NB4 (cell line): Measurements from ENCODE around the gene KCNAB1.
"Not testable (repeated sequence)": the region's sequence is repeated elsewhere in the genome, so short reads cannot be mapped to it uniquely, and the experiment has no call there.

Experiments used
- DNase-seq: peaks from one replicate; pipeline ENCODE4 v3.0.0; 2010; ENCODE audit warnings: low read depth
- H3K4me3 ChIP-seq: one replicate; pipeline ENCODE4 v1.5.1; 2011; ENCODE audit warnings: mild to moderate bottlenecking, low read depth, low read length, moderate library complexity
- MYC ChIP-seq: IDR thresholded peaks from 2 replicates; pipeline ENCODE4 v1.6.1; 2011; ENCODE audit warnings: low read depth, low read length
- POLR2A ChIP-seq: IDR thresholded peaks from 2 replicates; pipeline ENCODE4 v1.6.1; 2011; ENCODE audit warnings: mild to moderate bottlenecking; ENCODE audit not compliant: insufficient read length; ENCODE audit errors: extremely low read depth
- TF ChIP-seq, protein P1 (sequence below): IDR thresholded peaks from one replicate; pipeline ENCODE4 v1.5.1; 2012; ENCODE audit warnings: low read depth, low read length
- TF ChIP-seq, protein P2 (sequence below): IDR thresholded peaks from 2 replicates; pipeline ENCODE4 v1.6.1; 2011; ENCODE audit warnings: low read depth, low read length

KCNAB1 gene

DNA sequence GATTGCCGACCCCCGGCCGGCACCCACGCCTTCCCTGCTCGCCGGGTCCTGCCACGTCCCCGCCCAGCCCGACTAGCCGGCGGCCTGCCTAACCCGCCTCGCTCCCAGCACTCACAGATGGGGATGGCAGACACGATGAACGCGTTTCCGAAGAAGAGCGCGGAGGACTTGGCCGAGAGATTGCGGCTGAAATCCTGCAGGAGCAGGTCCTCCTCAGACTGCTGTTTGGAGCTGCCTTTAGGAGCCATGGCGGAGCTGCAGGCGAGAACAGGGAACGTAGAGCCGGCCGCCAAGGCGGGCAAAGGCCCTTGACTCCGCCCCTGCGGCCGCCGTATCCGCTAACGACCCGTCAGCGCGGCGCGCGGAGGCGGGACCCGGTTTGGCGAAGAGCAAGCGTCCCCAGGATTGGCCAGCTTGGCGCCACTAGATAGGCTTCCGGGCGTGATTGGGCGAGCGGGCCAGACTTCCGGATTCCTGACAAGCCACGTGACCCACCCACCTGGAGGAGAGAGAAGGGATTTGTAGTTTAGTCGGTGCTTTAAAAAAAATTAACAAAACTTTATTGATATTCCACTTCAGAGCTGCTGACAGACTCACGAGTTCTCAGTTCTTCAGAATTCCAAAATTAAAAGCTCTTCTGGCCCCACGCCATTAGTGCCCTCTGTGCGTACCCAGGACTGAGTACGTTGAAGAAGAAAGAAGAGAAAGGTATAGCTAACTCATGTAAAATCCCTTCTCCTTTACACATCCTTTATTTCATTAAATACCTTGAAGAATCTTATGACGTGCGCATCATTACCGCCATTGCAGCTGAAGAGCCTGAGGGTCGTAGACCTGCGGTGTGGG, 434.7 kb downstream of the KCNAB1 start, which contains the start of gene SSR3:
SSR3 (minus strand) TSS at position 276 of the 846 bp plus-strand sequence; CDS start at position 248, 28 bp downstream.
- TF ChIP-seq, protein P1, sequence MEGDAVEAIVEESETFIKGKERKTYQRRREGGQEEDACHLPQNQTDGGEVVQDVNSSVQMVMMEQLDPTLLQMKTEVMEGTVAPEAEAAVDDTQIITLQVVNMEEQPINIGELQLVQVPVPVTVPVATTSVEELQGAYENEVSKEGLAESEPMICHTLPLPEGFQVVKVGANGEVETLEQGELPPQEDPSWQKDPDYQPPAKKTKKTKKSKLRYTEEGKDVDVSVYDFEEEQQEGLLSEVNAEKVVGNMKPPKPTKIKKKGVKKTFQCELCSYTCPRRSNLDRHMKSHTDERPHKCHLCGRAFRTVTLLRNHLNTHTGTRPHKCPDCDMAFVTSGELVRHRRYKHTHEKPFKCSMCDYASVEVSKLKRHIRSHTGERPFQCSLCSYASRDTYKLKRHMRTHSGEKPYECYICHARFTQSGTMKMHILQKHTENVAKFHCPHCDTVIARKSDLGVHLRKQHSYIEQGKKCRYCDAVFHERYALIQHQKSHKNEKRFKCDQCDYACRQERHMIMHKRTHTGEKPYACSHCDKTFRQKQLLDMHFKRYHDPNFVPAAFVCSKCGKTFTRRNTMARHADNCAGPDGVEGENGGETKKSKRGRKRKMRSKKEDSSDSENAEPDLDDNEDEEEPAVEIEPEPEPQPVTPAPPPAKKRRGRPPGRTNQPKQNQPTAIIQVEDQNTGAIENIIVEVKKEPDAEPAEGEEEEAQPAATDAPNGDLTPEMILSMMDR: no peak
- peak; percentile 60 for TF ChIP-seq MYC
- TF ChIP-seq, protein P2, sequence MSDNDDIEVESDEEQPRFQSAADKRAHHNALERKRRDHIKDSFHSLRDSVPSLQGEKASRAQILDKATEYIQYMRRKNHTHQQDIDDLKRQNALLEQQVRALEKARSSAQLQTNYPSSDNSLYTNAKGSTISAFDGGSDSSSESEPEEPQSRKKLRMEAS: peak; percentile 95
- TF ChIP-seq POLR2A: peak; percentile 76
- H3K4me3 ChIP-seq: peak within 1 kb of the TSS; percentile 79
- DNase-seq: peak; percentile 99

DNA sequence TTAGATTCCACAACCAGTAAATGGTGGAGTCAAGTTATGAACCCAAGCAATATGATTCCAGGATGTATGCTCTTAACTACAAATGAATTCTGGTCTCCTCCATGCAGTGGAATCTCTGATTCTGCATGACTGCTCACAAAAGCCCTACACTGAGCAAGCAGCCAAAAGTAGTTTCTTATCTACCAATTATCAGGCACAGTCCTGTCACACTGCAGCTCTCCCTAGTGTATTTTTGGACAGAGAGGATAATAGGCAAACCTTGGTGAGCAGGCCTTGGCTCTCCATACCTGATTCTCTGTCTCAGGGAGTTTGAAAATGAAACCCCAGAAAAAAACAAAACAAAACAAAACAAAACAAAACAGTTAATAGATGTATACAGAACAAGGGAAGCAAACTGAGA, 438.0 kb downstream of the KCNAB1 start:
- no peak for TF ChIP-seq MYC
- TF ChIP-seq, protein P2: no peak
- no peak overlapping the region for H3K4me3 ChIP-seq
- no peak for DNase-seq

DNA sequence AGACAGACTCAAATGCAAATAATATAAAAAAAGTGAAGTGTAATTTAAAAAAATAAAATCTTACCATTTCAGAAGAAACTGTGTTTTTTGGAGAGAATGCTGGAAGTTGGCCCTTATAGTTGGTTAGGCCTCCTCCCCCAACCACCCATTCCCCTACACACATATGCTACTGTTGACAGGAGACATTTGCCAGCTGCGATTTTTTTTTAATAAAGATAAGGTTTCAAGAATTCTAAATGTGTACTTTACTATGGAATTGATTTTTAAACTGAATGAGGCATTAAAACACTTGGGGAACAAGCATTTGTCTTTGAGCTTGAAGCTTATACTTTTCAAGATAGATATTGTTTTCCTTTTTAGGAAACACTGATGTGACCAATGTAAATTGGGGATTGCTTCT, 438.9 kb downstream of the KCNAB1 start:
- no peak for DNase-seq
- H3K4me3 ChIP-seq: no peak overlapping the region
- TF ChIP-seq, protein P1: no peak
- TF ChIP-seq, protein P2: no peak
- TF ChIP-seq POLR2A: no peak

DNA sequence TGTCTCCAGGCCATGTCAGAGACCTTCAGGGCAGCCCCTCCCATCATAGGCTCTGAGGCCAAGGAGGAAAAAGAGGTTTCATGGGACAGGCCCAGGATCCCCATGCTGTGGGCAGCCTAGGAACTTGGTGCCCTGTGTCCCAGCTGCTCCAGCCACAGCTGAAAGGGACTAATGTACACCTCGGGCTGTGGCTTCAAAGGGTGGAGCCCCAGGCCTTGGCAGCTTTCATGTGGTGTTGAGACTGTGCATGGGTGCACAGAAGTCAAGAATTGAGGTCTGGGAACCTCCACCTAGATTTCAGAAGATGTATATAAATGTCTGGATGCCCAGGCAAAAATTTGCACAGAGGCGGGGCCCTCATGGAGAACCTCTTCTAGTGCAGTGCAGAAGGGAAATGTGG, 441.2 kb downstream of the KCNAB1 start:
- DNase-seq: no peak
- no peak overlapping the region for H3K4me3 ChIP-seq
- no peak for TF ChIP-seq POLR2A
- TF ChIP-seq, protein P2: no peak
- TF ChIP-seq, protein P1: no peak
- no peak for TF ChIP-seq MYC

DNA sequence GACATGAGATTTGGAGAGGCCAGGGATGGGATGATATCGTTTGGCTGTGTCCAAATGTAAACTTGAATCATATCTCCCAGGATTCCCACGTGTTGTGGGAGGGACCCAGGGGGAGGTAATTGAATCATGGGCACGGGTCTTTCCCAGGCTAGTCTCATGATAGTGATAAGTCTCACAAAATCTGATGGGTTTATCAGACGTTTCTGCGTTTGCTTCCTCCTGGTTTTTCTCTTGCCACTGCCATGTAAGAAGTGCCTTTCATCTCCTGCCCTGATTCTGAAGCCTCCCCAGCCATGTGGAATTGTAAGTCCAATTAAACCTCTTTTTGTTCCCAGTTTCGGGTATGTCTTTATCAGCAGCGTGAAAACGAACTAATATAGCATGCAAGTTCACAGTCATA, 442.1 kb downstream of the KCNAB1 start:
- DNase-seq, H3K4me3 ChIP-seq: not testable (repeated sequence)

DNA sequence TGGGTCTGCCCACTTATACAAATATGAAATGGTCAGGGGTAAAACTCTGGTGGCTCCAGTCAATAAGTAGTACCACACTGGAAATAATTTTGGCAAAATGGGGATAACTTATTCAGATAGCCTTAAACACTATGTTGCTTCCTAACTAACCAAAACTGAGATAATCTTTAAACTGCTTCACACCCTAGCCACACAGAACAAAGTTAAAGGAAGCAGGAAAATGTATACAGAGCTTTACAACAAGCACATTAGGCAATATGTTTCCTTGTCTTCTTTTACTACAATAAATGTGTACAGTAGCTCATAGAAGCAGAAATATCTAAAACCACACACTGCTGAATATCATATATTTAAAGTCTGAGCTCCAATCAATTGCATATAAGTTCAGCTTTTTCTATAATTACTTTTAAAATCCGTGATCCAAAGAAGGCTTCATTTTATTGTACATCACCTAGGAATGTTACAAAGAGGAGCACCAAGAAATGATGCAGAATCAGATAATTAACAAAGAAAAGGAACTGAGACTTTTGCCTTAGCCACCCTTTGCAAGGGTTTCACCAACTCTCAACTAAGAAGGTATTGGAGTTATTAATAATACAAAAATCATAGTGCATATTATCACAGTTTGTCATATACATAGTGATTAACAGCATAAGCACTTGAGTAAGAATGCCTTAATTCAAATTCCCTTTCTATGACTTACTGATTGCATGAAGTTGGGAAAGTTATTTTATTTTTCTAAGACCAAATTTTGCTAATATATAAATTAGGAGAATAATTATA, 443.7 kb downstream of the KCNAB1 start:
- DNase-seq: no peak
- TF ChIP-seq MYC (no peak), POLR2A (no peak)
- TF ChIP-seq, protein P1: no peak
- TF ChIP-seq, protein P2: no peak
- H3K4me3 ChIP-seq: no peak overlapping the region

DNA sequence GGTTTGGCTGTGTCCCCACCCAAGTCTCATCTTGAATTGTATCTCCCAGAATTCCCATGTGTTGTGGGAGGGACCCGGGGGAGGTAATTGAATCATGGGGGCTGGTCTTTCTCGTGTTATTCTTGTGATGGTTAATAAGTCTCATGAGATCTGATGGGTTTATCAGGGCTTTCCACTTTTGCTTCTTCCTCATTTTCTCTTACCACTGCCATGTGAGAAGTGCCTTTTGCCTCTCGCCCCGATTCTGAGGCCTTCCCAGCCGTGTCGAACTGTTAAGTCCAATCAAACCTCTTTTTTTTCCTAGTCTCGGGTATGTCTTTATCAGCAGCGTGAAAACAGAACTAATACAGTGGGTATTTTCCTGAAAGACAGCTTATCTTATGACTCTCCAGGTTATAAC, 448.6 kb downstream of the KCNAB1 start:
- H3K4me3 ChIP-seq, DNase-seq: not testable (repeated sequence)

DNA sequence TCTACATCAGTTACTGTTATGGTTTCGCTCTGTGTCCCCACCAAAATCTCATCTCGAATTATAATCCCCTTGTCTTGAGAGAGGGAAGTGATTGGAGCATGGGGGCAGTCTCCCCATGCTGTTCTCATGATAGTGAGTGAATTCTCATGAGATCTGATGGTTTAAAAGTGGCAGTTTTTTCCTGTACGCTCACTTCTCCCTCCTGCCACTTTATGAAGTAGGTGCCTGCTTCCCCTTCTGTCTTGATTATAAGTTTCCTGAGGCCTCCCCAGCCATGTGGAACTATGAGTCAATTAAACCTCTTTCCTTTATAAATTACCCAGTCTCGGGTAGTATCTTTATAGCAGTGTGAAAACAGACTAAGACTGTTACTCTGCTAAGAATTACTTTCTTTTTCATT, 449.5 kb downstream of the KCNAB1 start:
- peak; percentile 27 for DNase-seq
- not testable (repeated sequence) for H3K4me3 ChIP-seq
